ENCODE data around the gene PDSS2.

The PDSS2 gene

DNA sequence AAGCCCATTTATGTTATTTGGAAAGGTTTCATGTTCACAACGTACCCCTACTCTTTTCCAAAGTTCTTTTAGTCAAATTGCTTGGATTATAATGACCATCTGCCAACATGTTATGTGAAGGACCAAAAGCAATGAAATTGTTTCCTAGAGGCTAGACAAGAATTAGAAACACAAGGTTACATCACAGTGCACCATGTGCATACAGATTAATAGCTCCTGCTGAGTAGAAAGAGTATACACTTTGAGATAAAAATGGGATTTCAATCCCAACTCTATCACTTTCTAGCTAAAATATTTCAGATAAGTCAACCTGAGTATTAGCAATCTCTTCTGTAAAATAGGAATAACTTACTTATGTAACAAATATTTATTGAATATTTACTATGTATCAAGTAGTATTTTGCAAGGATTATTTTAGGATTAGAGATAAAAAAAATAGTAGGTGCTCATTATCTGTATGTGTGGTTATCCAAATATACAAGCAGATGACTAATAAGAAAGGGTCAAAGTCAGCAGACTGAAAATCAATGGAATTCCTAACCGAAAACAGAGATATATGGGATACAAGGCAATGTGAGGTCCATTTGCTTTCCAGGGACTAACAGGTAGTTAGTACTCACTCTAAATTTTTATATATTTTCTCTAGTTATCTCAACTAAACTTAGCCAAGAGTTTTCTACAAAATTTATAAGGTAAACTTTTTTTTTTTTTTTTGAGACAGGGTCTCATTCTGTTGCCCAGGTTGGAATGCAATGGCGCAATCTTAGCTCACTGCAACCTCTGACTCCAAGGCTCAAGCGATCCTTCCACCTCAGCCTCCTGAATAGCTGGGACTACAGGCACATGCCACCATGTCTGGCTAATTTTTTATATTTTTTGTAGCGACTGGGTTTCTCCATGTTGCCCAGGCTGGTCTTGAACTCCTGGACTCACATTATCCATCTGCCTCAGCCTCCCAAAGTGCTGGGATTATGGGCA is 127.7 kb downstream of the PDSS2 start:
- Histone ChIP-seq H3K4me1 (ENCODE audit: insufficient read depth, low read length) (no peaks in the 10 kb centered on the region), H3K27ac (ENCODE audit: low read length) (no peak overlapping the region), H3K9ac (ENCODE audit: low read depth, low read length) (no peak overlapping the region), H3K36me3 (ENCODE audit: insufficient read depth, low read depth, low read length) (no peaks in the 10 kb centered on the region), H3K27me3 (ENCODE audit: insufficient read depth, low read length) (no peaks in the 10 kb centered on the region), H3K9me3 (ENCODE audit: insufficient read depth, low read depth, low read length) (no peaks in the 10 kb centered on the region), H3K4me3 (ENCODE audit: low read length) (no peak overlapping the region)

DNA sequence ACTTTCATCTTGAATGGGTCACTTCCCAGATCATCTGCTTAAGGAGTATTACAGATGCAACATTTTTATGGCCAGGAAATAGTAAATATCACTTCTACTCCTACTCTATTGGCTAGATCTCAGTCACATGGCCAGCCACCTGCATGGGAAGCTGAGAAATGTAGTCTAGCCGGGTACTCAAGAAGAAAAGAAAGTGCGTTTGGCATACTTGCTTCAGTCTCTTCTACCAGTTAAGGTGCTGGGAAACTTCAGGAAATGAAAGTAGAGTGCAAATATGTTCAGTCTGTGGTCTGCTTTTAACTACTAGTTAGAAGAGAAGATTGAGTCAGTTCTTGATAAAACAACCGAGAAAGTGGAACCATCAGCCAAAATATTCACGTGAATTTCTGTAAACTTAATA is 129.2 kb downstream of the PDSS2 start:
- H3K9ac ChIP-seq (ENCODE audit: low read depth, low read length), result no peak overlapping the region
- no peaks in the 10 kb centered on the region for H3K36me3 ChIP-seq (ENCODE audit: insufficient read depth, low read depth, low read length)
- no peak overlapping the region for H3K4me3 ChIP-seq (ENCODE audit: low read length)
- H3K9me3 ChIP-seq (ENCODE audit: insufficient read depth, low read depth, low read length), result no peaks in the 10 kb centered on the region
- no peak overlapping the region for H3K27ac ChIP-seq (ENCODE audit: low read length)
- no peaks in the 10 kb centered on the region for H3K27me3 ChIP-seq (ENCODE audit: insufficient read depth, low read length)
- H3K4me1 ChIP-seq (ENCODE audit: insufficient read depth, low read length), result no peaks in the 10 kb centered on the region

- H3K4me3 ChIP-seq (ENCODE audit: low read length), result no peak overlapping the region
- H3K27ac ChIP-seq (ENCODE audit: low read length), result no peak overlapping the region
- no peaks in the 10 kb centered on the region for H3K36me3 ChIP-seq (ENCODE audit: insufficient read depth, low read depth, low read length)
- H3K9ac ChIP-seq (ENCODE audit: low read depth, low read length), result no peak overlapping the region
- H3K9me3 ChIP-seq (ENCODE audit: insufficient read depth, low read depth, low read length), result no peaks in the 10 kb centered on the region
- H3K4me1 ChIP-seq (ENCODE audit: insufficient read depth, low read length), result peaks cover 2% of the 10 kb centered on the region; the same call in 1 of the 2 replicates
- H3K27me3 ChIP-seq (ENCODE audit: insufficient read depth, low read length), result no peaks in the 10 kb centered on the region
Measured at GRCh38 chr6:107329063-107329860, 130.1 kb downstream of the PDSS2 start.

- Histone ChIP-seq H3K4me1 (ENCODE audit: insufficient read depth, low read length) (peaks cover 2% of the 10 kb centered on the region; the same call in 1 of the 2 replicates), H3K9ac (ENCODE audit: low read depth, low read length) (no peak overlapping the region), H3K4me3 (ENCODE audit: low read length) (no peak overlapping the region), H3K9me3 (ENCODE audit: insufficient read depth, low read depth, low read length) (no peaks in the 10 kb centered on the region), H3K27ac (ENCODE audit: low read length) (no peak overlapping the region), H3K27me3 (ENCODE audit: insufficient read depth, low read length) (no peaks in the 10 kb centered on the region), H3K36me3 (ENCODE audit: insufficient read depth, low read depth, low read length) (no peaks in the 10 kb centered on the region)
Measured at GRCh38 chr6:107328081-107328480, 131.3 kb downstream of the PDSS2 start.

- H3K4me1 ChIP-seq (ENCODE audit: insufficient read depth, low read length), result peaks cover 2% of the 10 kb centered on the region; the same call in 1 of the 2 replicates
- H3K27me3 ChIP-seq (ENCODE audit: insufficient read depth, low read length), result no peaks in the 10 kb centered on the region
- H3K36me3 ChIP-seq (ENCODE audit: insufficient read depth, low read depth, low read length), result no peaks in the 10 kb centered on the region
- no peaks in the 10 kb centered on the region for H3K9me3 ChIP-seq (ENCODE audit: insufficient read depth, low read depth, low read length)
- no peak overlapping the region for H3K9ac ChIP-seq (ENCODE audit: low read depth, low read length)
- H3K4me3 ChIP-seq (ENCODE audit: low read length), result no peak overlapping the region
- no peak overlapping the region for H3K27ac ChIP-seq (ENCODE audit: low read length)
Measured at GRCh38 chr6:107323133-107323785, 136.1 kb downstream of the PDSS2 start.

DNA sequence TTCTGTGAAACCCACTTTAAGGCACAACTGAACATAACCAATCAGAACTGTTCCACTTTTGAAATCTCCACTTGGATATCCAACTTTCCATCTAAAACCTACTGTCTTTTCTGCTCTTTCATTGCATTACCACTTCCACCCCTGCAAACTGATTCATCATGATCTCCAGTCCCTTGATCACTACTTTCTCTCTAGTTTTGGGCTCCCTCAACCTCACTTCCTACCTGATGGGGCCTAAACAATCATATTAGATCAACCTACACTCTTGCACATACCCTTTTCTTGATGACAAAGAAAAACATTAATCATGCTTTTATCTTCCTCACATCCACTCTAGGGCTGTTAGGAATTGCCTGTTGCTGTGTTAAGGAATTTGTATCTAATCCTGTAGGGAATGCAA is 137.6 kb downstream of the PDSS2 start:
- H3K9me3 ChIP-seq (ENCODE audit: insufficient read depth, low read depth, low read length), result no peaks in the 10 kb centered on the region
- H3K4me3 ChIP-seq (ENCODE audit: low read length), result no peak overlapping the region
- no peaks in the 10 kb centered on the region for H3K27me3 ChIP-seq (ENCODE audit: insufficient read depth, low read length)
- no peak overlapping the region for H3K27ac ChIP-seq (ENCODE audit: low read length)
- H3K4me1 ChIP-seq (ENCODE audit: insufficient read depth, low read length), result peaks cover 2% of the 10 kb centered on the region; the same call in 1 of the 2 replicates
- no peaks in the 10 kb centered on the region for H3K36me3 ChIP-seq (ENCODE audit: insufficient read depth, low read depth, low read length)
- no peak overlapping the region for H3K9ac ChIP-seq (ENCODE audit: low read depth, low read length)

DNA sequence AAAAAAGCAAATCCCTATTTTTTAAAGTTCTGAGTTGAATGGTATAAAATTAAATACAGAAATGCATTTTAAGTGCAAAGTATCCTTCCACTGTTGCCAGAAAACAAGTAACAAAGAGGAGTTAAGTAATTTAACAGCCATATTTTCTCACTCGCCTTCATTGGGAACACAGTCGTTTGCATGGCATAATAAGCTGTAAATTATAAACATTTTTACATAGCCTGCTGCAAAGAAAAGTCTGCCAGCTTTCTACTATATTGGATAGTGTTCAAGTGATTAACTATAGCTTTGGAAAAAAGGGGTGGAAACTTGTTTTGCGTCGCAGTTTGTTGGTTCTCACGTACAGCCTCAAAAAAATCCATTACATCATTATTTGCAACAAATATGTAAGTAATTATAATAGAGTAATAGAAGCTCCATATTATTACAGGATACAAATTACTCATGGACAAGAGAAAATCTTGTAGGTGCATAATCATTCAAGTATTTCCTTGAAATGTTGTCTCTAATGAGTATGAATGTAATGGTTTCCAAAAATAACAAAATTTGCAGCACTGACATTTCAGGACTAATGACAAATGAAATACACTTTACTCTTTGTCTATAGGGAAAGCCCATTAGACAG is 139.3 kb downstream of the PDSS2 start:
- no peaks in the 10 kb centered on the region for H3K27me3 ChIP-seq (ENCODE audit: insufficient read depth, low read length)
- H3K27ac ChIP-seq (ENCODE audit: low read length), result no peak overlapping the region
- no peaks in the 10 kb centered on the region for H3K36me3 ChIP-seq (ENCODE audit: insufficient read depth, low read depth, low read length)
- no peaks in the 10 kb centered on the region for H3K9me3 ChIP-seq (ENCODE audit: insufficient read depth, low read depth, low read length)
- no peak overlapping the region for H3K4me3 ChIP-seq (ENCODE audit: low read length)
- H3K9ac ChIP-seq (ENCODE audit: low read depth, low read length), result no peak overlapping the region
- peaks cover 2% of the 10 kb centered on the region; the same call in 1 of the 2 replicates for H3K4me1 ChIP-seq (ENCODE audit: insufficient read depth, low read length)

DNA sequence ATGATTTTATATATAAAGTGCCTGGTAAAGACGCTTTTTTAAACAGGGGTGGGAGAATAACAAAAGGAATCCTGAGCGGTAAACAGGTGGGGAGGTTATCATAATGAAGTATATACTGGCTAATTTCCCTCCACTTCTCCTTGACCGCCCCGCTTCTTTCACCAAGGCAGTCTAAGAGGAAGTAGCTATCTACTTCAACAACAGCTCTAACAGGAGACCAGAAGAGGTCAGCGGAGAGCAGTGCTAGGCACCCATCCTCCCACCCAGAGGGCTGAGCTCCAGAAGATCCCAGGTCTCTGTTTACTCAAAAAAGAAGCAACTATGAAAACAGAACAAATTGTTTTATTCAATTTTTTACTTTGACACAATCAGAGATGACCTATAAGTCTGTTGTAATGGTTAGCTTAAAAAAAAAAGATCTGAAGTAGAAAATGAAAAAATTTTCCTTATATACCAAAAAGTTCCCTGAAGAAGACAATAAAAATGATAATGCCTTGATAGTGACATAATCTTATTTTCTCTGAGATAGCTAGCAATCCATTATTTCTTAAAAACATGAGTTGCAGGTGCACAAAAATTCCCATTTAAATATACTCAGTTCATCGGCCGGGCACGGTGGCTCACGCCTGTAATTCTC is 141.1 kb downstream of the PDSS2 start:
- no peaks in the 10 kb centered on the region for H3K36me3 ChIP-seq (ENCODE audit: insufficient read depth, low read depth, low read length)
- no peak overlapping the region for H3K4me3 ChIP-seq (ENCODE audit: low read length)
- no peak overlapping the region for H3K27ac ChIP-seq (ENCODE audit: low read length)
- no peaks in the 10 kb centered on the region for H3K4me1 ChIP-seq (ENCODE audit: insufficient read depth, low read length)
- H3K9me3 ChIP-seq (ENCODE audit: insufficient read depth, low read depth, low read length), result no peaks in the 10 kb centered on the region
- no peaks in the 10 kb centered on the region for H3K27me3 ChIP-seq (ENCODE audit: insufficient read depth, low read length)
- H3K9ac ChIP-seq (ENCODE audit: low read depth, low read length), result no peak overlapping the region

DNA sequence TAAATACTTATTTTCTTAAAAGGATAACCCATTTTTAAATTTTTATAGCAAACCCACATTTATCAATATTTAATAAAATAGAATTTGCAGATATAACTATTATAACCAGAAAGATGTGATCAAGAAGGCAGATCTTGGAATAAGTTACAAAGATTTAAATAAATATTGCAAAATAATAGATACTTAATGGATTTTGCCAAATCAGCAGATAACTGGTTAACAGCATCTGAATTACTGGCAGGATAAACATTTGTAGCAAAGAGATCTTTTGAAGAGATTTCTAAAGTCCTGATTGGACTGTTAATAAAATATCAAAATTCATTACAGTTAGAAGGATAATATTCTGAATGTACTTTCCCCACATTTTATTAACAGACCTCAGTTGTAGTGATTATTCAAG is 144.2 kb downstream of the PDSS2 start:
- Histone ChIP-seq H3K27me3 (ENCODE audit: insufficient read depth, low read length) (no peaks in the 10 kb centered on the region), H3K9ac (ENCODE audit: low read depth, low read length) (no peak overlapping the region), H3K9me3 (ENCODE audit: insufficient read depth, low read depth, low read length) (no peaks in the 10 kb centered on the region), H3K27ac (ENCODE audit: low read length) (no peak overlapping the region), H3K36me3 (ENCODE audit: insufficient read depth, low read depth, low read length) (no peaks in the 10 kb centered on the region), H3K4me3 (ENCODE audit: low read length) (no peak overlapping the region), H3K4me1 (ENCODE audit: insufficient read depth, low read length) (no peaks in the 10 kb centered on the region)

DNA sequence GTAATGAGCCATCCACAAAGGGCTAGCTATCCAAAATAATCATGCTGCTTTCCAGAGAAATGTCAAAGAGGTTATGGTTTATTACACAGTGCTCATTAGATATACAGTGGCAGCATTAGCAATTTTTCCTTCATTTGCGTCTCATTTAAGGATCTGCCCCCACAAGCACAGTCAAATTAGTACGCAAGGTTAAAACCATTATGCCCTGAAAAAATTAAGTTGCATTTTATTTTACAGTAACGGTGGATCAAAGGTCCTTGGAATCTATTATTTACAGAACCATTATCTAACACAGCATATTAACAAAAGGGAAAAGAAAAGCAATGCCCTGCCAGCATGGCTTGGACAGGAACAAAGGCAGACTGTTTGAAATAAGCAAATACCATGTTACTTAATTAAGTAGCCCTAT is 144.8 kb downstream of the PDSS2 start:
- Histone ChIP-seq H3K9ac (ENCODE audit: low read depth, low read length) (no peak overlapping the region), H3K27ac (ENCODE audit: low read length) (no peak overlapping the region), H3K4me3 (ENCODE audit: low read length) (no peak overlapping the region), H3K36me3 (ENCODE audit: insufficient read depth, low read depth, low read length) (no peaks in the 10 kb centered on the region), H3K4me1 (ENCODE audit: insufficient read depth, low read length) (no peaks in the 10 kb centered on the region), H3K9me3 (ENCODE audit: insufficient read depth, low read depth, low read length) (no peaks in the 10 kb centered on the region), H3K27me3 (ENCODE audit: insufficient read depth, low read length) (no peaks in the 10 kb centered on the region)

- Histone ChIP-seq H3K27ac (ENCODE audit: low read length) (no peak overlapping the region), H3K4me3 (ENCODE audit: low read length) (no peak overlapping the region), H3K4me1 (ENCODE audit: insufficient read depth, low read length) (no peaks in the 10 kb centered on the region), H3K27me3 (ENCODE audit: insufficient read depth, low read length) (no peaks in the 10 kb centered on the region), H3K9me3 (ENCODE audit: insufficient read depth, low read depth, low read length) (no peaks in the 10 kb centered on the region), H3K36me3 (ENCODE audit: insufficient read depth, low read depth, low read length) (no peaks in the 10 kb centered on the region), H3K9ac (ENCODE audit: low read depth, low read length) (no peak overlapping the region)
Measured at GRCh38 chr6:107313776-107314175, 145.6 kb downstream of the PDSS2 start.
